Loucy (cell line): Measurements from ENCODE around the gene NADK2.
A peak's percentile ranks its signal among the peaks of the same experiment; 100 is the strongest.

Experiments used
- CTCF ChIP-seq: fragments of 200-600 bp; sonication (generic); conservative IDR thresholded peaks from 2 replicates; pipeline ENCODE4 v1.5.1; 2014; ENCODE audit warnings: mild to moderate bottlenecking, antibody characterized with exemption, low read length
- EZH2phosphoT487 ChIP-seq: fragments of 200-600 bp; IDR thresholded peaks from 2 replicates; pipeline ENCODE4 v1.6.1; 2018; ENCODE audit warnings: antibody characterized with exemption, mild to moderate bottlenecking, moderate library complexity, borderline replicate concordance

- TF ChIP-seq CTCF (peak; percentile 23; the same call in 1 of the 2 replicates), EZH2phosphoT487 (no peak)
These were observed 27.3 kb downstream of the NADK2 start for GRCh38 chr5:36214436-36214835.
